AML-193 (cell line): ENCODE results near the gene CYP19A1.

Source experiments
- DNase-seq, 2 experiments: peaks; one replicate each; lab custom pipeline; 2025; lab: John Stamatoyannopoulos, UW

The CYP19A1 gene

GRCh38 chr15:51325167-51325566 lies 13.2 kb downstream of the CYP19A1 start:
- DNase-seq, result no peak

GRCh38 chr15:51323749-51324148 lies 14.6 kb downstream of the CYP19A1 start:
- no peak for DNase-seq

GRCh38 chr15:51322621-51323296 lies 15.6 kb downstream of the CYP19A1 start:
- peak; percentile 43 to 57 for DNase-seq

- DNase-seq, result no peak
Measured at GRCh38 chr15:51321316-51321715, 17.1 kb downstream of the CYP19A1 start.

- DNase-seq, result no peak
Measured at GRCh38 chr15:51320843-51321242, 17.6 kb downstream of the CYP19A1 start.

- DNase-seq, result no peak
Measured at GRCh38 chr15:51319539-51319938, 18.9 kb downstream of the CYP19A1 start.

GRCh38 chr15:51318382-51319150 lies 19.8 kb downstream of the CYP19A1 start:
- DNase-seq, result no peak

- no peak for DNase-seq
Measured at GRCh38 chr15:51316636-51317035, 21.8 kb downstream of the CYP19A1 start.

- DNase-seq, result no peak
Measured at GRCh38 chr15:51315726-51316125, 22.7 kb downstream of the CYP19A1 start.

GRCh38 chr15:51314391-51315337 lies 23.7 kb downstream of the CYP19A1 start:
- no peak for DNase-seq

GRCh38 chr15:51313644-51314280 lies 24.6 kb downstream of the CYP19A1 start:
- no peak for DNase-seq

GRCh38 chr15:51313074-51313393 lies 25.4 kb downstream of the CYP19A1 start:
- DNase-seq, result no peak

GRCh38 chr15:51312166-51313073 lies 26.0 kb downstream of the CYP19A1 start:
- DNase-seq, result peak; percentile 6

- no peak for DNase-seq
Measured at GRCh38 chr15:51311510-51311909, 26.9 kb downstream of the CYP19A1 start.

- DNase-seq, result no peak
Measured at GRCh38 chr15:51310064-51310463, 28.3 kb downstream of the CYP19A1 start.

- no peak for DNase-seq
Measured at GRCh38 chr15:51307811-51308210, 30.6 kb downstream of the CYP19A1 start.

GRCh38 chr15:51307325-51307724 lies 31.1 kb downstream of the CYP19A1 start:
- DNase-seq, result no peak

- no peak for DNase-seq
Measured at GRCh38 chr15:51303462-51303980, 34.9 kb downstream of the CYP19A1 start.

GRCh38 chr15:51302480-51302879 lies 35.9 kb downstream of the CYP19A1 start:
- no peak for DNase-seq

GRCh38 chr15:51299187-51300015 lies 39.0 kb downstream of the CYP19A1 start:
- DNase-seq, result no peak
